Measurements from ENCODE around the gene SLC24A3.

The SLC24A3 gene

DNA sequence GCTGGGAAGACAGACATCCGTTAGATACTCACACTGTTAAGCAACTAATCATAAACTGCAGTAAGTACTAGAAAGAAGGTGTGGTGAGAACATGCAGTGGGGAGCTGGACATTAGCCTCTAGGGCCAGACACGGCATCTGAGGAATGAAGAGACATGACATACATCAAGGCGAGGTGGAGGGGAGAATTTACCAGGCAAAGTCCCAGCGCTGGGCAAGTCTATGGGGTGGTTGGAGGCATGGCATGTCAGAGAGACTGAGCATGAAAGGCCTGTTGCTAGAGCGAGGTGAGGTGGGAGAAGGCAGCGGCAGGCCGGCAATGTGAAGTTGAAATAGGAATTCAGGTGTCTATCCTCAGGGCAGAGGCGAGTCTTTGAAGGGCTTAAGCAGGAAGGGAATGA lies 31.8 kb downstream of the SLC24A3 start:
- H3K9ac ChIP-seq (ENCODE audit: low read length): no peak overlapping the region
- no peak overlapping the region for H3K4me2 ChIP-seq (ENCODE audit: low read length)
- no peaks in the 10 kb centered on the region for H3K79me1 ChIP-seq (ENCODE audit: low read length)
- H2BK15ac ChIP-seq (replicated peaks; ENCODE audit: low read depth): no peak overlapping the region
- no peaks in the 10 kb centered on the region for H3K27me3 ChIP-seq (ENCODE audit: insufficient read depth, low read length, poor library complexity)
- H3K4ac ChIP-seq (ENCODE audit: low read depth, low read length): no peak overlapping the region
- no peak overlapping the region for H3K4me3 ChIP-seq (ENCODE audit: low read length)
- H2BK5ac ChIP-seq (ENCODE audit: low read length): no peak overlapping the region
- H3K27ac ChIP-seq (ENCODE audit: low read depth, low read length): no peak overlapping the region
- H2BK120ac ChIP-seq (ENCODE audit: low read depth, low read length): no peak overlapping the region
- no peak overlapping the region for H4K5ac ChIP-seq (ENCODE audit: low read length)
- DNase-seq: peak; percentile 19
- H3K18ac ChIP-seq (ENCODE audit: low read length): no peak overlapping the region
- no peaks in the 10 kb centered on the region for H3K36me3 ChIP-seq (ENCODE audit: control insufficient read depth, insufficient read depth, low read length)
- H3K79me2 ChIP-seq (ENCODE audit: control insufficient read depth, insufficient read depth, low read length): no peaks in the 10 kb centered on the region
- no CpG with 5 or more reads among the region's 8 CpGs for WGBS (ENCODE audit: extremely low coverage, insufficient coverage, low lambda C conversion rate)
- H4K8ac ChIP-seq (ENCODE audit: low read depth, low read length): no peak overlapping the region
- H3K4me1 ChIP-seq (ENCODE audit: control insufficient read depth, low read depth, low read length): no peaks in the 10 kb centered on the region
- no peak overlapping the region for H3K56ac ChIP-seq (ENCODE audit: low read length)
- H3K23ac ChIP-seq (ENCODE audit: low read length): no peak overlapping the region
- H2AK5ac ChIP-seq (ENCODE audit: low read length): no peak overlapping the region

DNA sequence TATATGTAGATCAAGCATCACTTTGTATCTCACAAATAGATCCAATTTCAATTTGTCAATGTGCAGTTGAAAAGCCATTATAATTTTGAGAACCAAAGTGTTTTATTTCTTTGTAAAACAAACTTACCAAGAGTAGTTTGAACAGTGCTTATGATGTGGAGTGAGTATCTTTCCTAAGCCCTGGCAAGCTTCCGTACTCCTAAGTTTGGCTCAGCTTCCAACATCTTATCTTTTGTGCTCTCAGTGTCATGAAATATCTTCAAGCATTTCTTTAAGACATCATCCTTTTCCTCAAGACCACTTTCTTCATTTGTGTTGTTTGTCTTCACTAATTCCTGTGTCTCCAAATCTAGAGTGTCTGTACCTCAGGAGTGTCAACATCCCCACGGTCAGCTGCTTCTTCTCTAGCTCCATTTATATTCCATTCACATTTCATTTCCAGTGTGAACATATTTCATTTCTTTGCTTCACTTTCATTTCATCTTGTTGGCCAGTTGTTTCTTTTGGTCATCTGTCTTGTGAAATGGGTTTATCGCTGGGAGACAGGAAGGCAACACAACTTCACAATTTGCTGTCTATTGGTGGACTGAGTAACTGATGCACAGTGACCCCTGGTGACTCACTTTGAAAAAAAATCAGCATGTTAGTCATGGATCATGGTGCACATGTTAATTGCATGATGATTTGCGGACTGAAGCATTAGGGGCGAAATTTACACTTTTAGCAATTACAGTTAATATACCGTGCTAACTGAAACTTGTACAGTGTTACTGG lies 36.9 kb downstream of the SLC24A3 start:
- H3K23ac ChIP-seq (ENCODE audit: low read length): no peak overlapping the region
- H3K56ac ChIP-seq (ENCODE audit: low read length): no peak overlapping the region
- H2BK120ac ChIP-seq (ENCODE audit: low read depth, low read length): no peak overlapping the region
- peak; percentile 12 for DNase-seq
- H3K9ac ChIP-seq (ENCODE audit: low read length): no peak overlapping the region
- no peak overlapping the region for H2AK5ac ChIP-seq (ENCODE audit: low read length)
- H4K5ac ChIP-seq (ENCODE audit: low read length): no peak overlapping the region
- H2BK15ac ChIP-seq (replicated peaks; ENCODE audit: low read depth): no peak overlapping the region
- no peaks in the 10 kb centered on the region for H3K4me1 ChIP-seq (ENCODE audit: control insufficient read depth, low read depth, low read length)
- H2BK5ac ChIP-seq (ENCODE audit: low read length): no peak overlapping the region
- H3K79me1 ChIP-seq (ENCODE audit: low read length): no peaks in the 10 kb centered on the region
- no peak overlapping the region for H3K4me3 ChIP-seq (ENCODE audit: low read length)
- H3K18ac ChIP-seq (ENCODE audit: low read length): no peak overlapping the region
- H3K27me3 ChIP-seq (ENCODE audit: insufficient read depth, low read length, poor library complexity): no peaks in the 10 kb centered on the region
- no peak overlapping the region for H3K27ac ChIP-seq (ENCODE audit: low read depth, low read length)
- no peak overlapping the region for H3K4ac ChIP-seq (ENCODE audit: low read depth, low read length)
- no peaks in the 10 kb centered on the region for H3K36me3 ChIP-seq (ENCODE audit: control insufficient read depth, insufficient read depth, low read length)
- no peak overlapping the region for H4K8ac ChIP-seq (ENCODE audit: low read depth, low read length)
- WGBS (ENCODE audit: extremely low coverage, insufficient coverage, low lambda C conversion rate): no CpG with 5 or more reads among the region's 6 CpGs
- no peaks in the 10 kb centered on the region for H3K79me2 ChIP-seq (ENCODE audit: control insufficient read depth, insufficient read depth, low read length)
- H3K4me2 ChIP-seq (ENCODE audit: low read length): no peak overlapping the region

DNA sequence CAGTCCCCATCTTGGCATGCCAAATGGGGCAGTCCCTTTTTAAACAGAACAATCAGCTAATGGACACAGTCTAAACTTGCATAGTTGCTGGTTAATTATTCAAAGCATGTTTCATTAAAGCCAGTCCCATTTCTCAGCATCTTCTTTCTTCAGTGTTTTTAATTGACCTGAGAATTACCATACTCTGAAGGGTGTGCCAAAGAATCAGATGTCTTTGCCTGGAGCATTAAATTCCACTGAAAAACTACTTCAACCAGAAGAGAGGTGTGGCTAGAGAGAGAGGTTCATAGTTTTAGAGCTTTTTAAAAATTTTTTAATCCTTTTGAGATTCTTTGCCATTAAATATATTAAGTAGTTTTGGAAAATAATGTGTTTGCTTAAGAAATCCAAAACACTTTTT lies 37.9 kb downstream of the SLC24A3 start:
- no peak overlapping the region for H3K18ac ChIP-seq (ENCODE audit: low read length)
- no peak overlapping the region for H3K4me3 ChIP-seq (ENCODE audit: low read length)
- H4K5ac ChIP-seq (ENCODE audit: low read length): no peak overlapping the region
- no peak overlapping the region for H3K56ac ChIP-seq (ENCODE audit: low read length)
- no peak overlapping the region for H3K4me2 ChIP-seq (ENCODE audit: low read length)
- no peak overlapping the region for H2BK120ac ChIP-seq (ENCODE audit: low read depth, low read length)
- H3K9ac ChIP-seq (ENCODE audit: low read length): no peak overlapping the region
- no peaks in the 10 kb centered on the region for H3K36me3 ChIP-seq (ENCODE audit: control insufficient read depth, insufficient read depth, low read length)
- H3K27ac ChIP-seq (ENCODE audit: low read depth, low read length): no peak overlapping the region
- H2BK5ac ChIP-seq (ENCODE audit: low read length): no peak overlapping the region
- H3K79me1 ChIP-seq (ENCODE audit: low read length): no peaks in the 10 kb centered on the region
- no peaks in the 10 kb centered on the region for H3K4me1 ChIP-seq (ENCODE audit: control insufficient read depth, low read depth, low read length)
- no peak overlapping the region for H3K4ac ChIP-seq (ENCODE audit: low read depth, low read length)
- H3K79me2 ChIP-seq (ENCODE audit: control insufficient read depth, insufficient read depth, low read length): no peaks in the 10 kb centered on the region
- no peaks in the 10 kb centered on the region for H3K27me3 ChIP-seq (ENCODE audit: insufficient read depth, low read length, poor library complexity)
- H2BK15ac ChIP-seq (replicated peaks; ENCODE audit: low read depth): no peak overlapping the region
- H3K23ac ChIP-seq (ENCODE audit: low read length): no peak overlapping the region
- DNase-seq: no peak
- no peak overlapping the region for H4K8ac ChIP-seq (ENCODE audit: low read depth, low read length)
- H2AK5ac ChIP-seq (ENCODE audit: low read length): no peak overlapping the region

DNA sequence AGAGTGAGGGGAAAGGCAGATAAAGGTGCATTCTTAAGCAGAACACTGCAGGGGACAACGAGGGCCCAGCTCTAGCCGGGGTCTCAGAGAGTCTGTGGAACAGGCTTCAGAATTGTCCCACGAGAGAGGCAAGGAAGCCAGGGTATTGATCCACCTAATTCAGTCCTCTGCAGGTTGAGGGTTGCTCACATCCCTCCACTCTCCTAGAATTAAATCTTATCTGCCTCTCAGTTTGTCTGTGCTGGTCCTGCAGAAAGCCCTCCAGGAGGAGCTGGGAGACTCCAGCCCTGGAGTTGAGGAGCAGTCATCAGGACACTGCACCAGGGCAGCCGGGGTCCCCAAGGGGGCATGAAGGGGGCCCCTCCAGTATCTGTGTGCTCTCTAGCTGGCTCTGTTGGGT lies 39.1 kb downstream of the SLC24A3 start:
- DNase-seq: no peak
- Histone ChIP-seq H2BK5ac (ENCODE audit: low read length) (no peak overlapping the region), H3K27ac (ENCODE audit: low read depth, low read length) (no peak overlapping the region), H3K4me2 (ENCODE audit: low read length) (no peak overlapping the region), H3K79me2 (ENCODE audit: control insufficient read depth, insufficient read depth, low read length) (no peaks in the 10 kb centered on the region), H3K79me1 (ENCODE audit: low read length) (no peaks in the 10 kb centered on the region), H3K4me1 (ENCODE audit: control insufficient read depth, low read depth, low read length) (no peaks in the 10 kb centered on the region), H3K4ac (ENCODE audit: low read depth, low read length) (no peak overlapping the region), H3K4me3 (ENCODE audit: low read length) (no peak overlapping the region), H3K36me3 (ENCODE audit: control insufficient read depth, insufficient read depth, low read length) (no peaks in the 10 kb centered on the region), H4K5ac (ENCODE audit: low read length) (no peak overlapping the region), H3K23ac (ENCODE audit: low read length) (no peak overlapping the region), H3K27me3 (ENCODE audit: insufficient read depth, low read length, poor library complexity) (no peaks in the 10 kb centered on the region), H3K18ac (ENCODE audit: low read length) (no peak overlapping the region), H2BK15ac (replicated peaks; ENCODE audit: low read depth) (no peak overlapping the region), H3K56ac (ENCODE audit: low read length) (no peak overlapping the region), H4K8ac (ENCODE audit: low read depth, low read length) (no peak overlapping the region), H2AK5ac (ENCODE audit: low read length) (no peak overlapping the region), H2BK120ac (ENCODE audit: low read depth, low read length) (no peak overlapping the region), H3K9ac (ENCODE audit: low read length) (no peak overlapping the region)
- no CpG with 5 or more reads among the region's 4 CpGs for whole genome bisulfite sequencing (ENCODE audit: extremely low coverage, insufficient coverage, low lambda C conversion rate)

DNA sequence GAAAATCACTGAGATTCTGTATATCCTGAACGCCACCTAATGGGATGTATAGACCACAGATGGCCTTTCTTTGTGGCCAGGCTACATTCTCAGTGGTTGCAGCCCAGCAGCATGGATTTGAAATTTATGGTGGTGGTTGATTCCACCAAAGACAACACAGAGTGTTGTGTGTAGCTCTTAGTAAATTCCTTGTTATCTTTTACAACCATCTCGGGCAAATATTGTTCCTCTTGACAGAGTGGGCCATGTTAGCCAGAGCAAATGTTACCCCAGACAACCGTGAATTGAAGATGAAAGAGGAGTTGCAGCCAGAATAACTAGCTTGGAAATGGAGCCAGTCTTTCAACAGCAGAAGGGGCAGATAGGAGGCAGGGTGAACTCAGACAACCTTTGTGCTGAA lies 39.5 kb downstream of the SLC24A3 start:
- Histone ChIP-seq H3K4ac (ENCODE audit: low read depth, low read length) (no peak overlapping the region), H2BK5ac (ENCODE audit: low read length) (no peak overlapping the region), H3K56ac (ENCODE audit: low read length) (no peak overlapping the region), H3K79me1 (ENCODE audit: low read length) (no peaks in the 10 kb centered on the region), H2AK5ac (ENCODE audit: low read length) (no peak overlapping the region), H3K36me3 (ENCODE audit: control insufficient read depth, insufficient read depth, low read length) (no peaks in the 10 kb centered on the region), H4K8ac (ENCODE audit: low read depth, low read length) (no peak overlapping the region), H4K5ac (ENCODE audit: low read length) (no peak overlapping the region), H3K4me2 (ENCODE audit: low read length) (no peak overlapping the region), H3K4me1 (ENCODE audit: control insufficient read depth, low read depth, low read length) (no peaks in the 10 kb centered on the region), H3K27ac (ENCODE audit: low read depth, low read length) (no peak overlapping the region), H2BK120ac (ENCODE audit: low read depth, low read length) (no peak overlapping the region), H2BK15ac (replicated peaks; ENCODE audit: low read depth) (no peak overlapping the region), H3K18ac (ENCODE audit: low read length) (no peak overlapping the region), H3K4me3 (ENCODE audit: low read length) (no peak overlapping the region), H3K23ac (ENCODE audit: low read length) (no peak overlapping the region), H3K79me2 (ENCODE audit: control insufficient read depth, insufficient read depth, low read length) (no peaks in the 10 kb centered on the region), H3K9ac (ENCODE audit: low read length) (no peak overlapping the region), H3K27me3 (ENCODE audit: insufficient read depth, low read length, poor library complexity) (no peaks in the 10 kb centered on the region)
- WGBS (ENCODE audit: extremely low coverage, insufficient coverage, low lambda C conversion rate): no CpG with 5 or more reads among the region's 3 CpGs
- DNase-seq: no peak

All from mesendoderm (in vitro differentiated cells).